ENCODE measurements around the gene GTF2F1. TPM values are rescaled to one million over a fixed set of nuclear protein-coding genes. Genes with fewer than 3 reads are reported as not detected.
A peak's percentile ranks its signal among the peaks of the same experiment; 100 is the strongest.

GTF2F1 gene
- total and polyA plus RNA-seq, 9 of the 15 experiments (the other 6 are each of a cell fraction or from before 2014, with no cell fraction given) = 4.7 to 75.4 (median 68.4) TPM

DNA sequence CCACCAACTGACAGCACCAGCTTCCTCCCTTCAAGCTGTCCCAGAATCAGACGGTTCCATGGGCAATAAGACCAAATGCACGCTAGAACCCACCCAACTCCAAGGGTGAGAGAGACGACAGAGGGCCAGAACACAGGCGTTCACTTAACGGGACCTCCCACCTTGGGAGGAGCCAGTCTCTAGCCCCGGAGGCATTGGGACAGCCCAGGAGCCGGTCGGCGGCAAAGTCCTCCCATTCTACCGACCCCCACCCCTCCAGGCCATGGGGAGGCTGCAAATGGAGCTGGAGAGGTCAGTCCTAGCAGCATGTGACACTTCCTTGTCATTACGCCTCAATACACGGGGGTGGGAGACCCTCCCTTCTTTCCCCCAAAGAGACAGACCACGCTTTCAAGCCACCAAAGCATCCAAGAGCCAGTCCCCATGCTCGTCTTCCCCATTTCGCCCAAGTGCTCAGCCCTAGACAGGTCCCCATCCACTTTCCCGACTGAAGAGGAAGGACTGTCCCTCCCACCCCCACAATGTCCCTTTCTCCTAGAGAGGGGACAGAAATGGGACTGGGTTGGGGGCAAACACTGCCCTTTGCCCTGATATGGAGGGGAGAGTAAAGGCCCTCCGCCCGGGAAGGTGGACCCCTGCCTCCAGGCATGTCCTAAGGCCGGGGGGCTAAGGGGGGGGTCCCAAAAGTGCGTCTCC, 30.7 kb upstream of the GTF2F1 start (continued):
- TF ChIP-seq CUX1 (CRISPR knock-in tag; IDR thresholded peaks at IDR 0.05) (no peak), JUND (IDR thresholded peaks at IDR 0.05; ENCODE audit: borderline replicate concordance, low read depth, low read length) (no peak), JUND (tag; IDR thresholded peaks at IDR 0.05; ENCODE audit: borderline replicate concordance, low read depth, low read length) (no peak), CHD4 (IDR thresholded peaks at IDR 0.05; ENCODE audit: insufficient read depth, insufficient replicate concordance, low read depth, low read length, poor library complexity, severe bottlenecking) (no peak), PHF8 (IDR thresholded peaks at IDR 0.05; ENCODE audit: borderline replicate concordance, low read length) (no peak), ZNF146 (CRISPR knock-in tag; IDR thresholded peaks at IDR 0.05; ENCODE audit: unreplicated experiment) (no peak), ZNF785 (CRISPR knock-in tag; IDR thresholded peaks at IDR 0.05) (no peak), ZNF696 (CRISPR knock-in tag; conservative IDR thresholded peaks at IDR 0.05) (no peak), RUNX1 (IDR thresholded peaks at IDR 0.05; ENCODE audit: low read depth) (no peak), FOXJ2 (tag; IDR thresholded peaks at IDR 0.05) (no peak), HDAC8 (tag; IDR thresholded peaks at IDR 0.05) (no peak), ZNF347 (CRISPR knock-in tag; IDR thresholded peaks at IDR 0.05; ENCODE audit: low read depth) (no peak), ZNF232 (CRISPR knock-in tag; IDR thresholded peaks at IDR 0.05) (no peak), ELF4 (CRISPR knock-in tag; IDR thresholded peaks at IDR 0.05) (peak; percentile 29; the same call in 1 of the 2 replicates), TFAM (CRISPR knock-in tag; conservative IDR thresholded peaks at IDR 0.05) (no peak)
- TF ChIP-seq, protein P1, sequence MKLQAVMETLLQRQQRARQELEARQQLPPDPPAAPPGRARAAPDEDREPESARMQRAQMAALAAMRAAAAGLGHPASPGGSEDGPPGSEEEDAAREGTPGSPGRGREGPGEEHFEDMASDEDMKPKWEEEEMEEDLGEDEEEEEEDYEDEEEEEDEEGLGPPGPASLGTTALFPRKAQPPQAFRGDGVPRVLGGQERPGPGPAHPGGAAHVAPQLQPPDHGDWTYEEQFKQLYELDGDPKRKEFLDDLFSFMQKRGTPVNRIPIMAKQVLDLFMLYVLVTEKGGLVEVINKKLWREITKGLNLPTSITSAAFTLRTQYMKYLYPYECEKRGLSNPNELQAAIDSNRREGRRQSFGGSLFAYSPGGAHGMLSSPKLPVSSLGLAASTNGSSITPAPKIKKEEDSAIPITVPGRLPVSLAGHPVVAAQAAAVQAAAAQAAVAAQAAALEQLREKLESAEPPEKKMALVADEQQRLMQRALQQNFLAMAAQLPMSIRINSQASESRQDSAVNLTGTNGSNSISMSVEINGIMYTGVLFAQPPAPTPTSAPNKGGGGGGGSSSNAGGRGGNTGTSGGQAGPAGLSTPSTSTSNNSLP (IDR thresholded peaks at IDR 0.05; ENCODE audit: borderline replicate concordance, low read depth, low read length) = no peak
- TF ChIP-seq, protein P2, sequence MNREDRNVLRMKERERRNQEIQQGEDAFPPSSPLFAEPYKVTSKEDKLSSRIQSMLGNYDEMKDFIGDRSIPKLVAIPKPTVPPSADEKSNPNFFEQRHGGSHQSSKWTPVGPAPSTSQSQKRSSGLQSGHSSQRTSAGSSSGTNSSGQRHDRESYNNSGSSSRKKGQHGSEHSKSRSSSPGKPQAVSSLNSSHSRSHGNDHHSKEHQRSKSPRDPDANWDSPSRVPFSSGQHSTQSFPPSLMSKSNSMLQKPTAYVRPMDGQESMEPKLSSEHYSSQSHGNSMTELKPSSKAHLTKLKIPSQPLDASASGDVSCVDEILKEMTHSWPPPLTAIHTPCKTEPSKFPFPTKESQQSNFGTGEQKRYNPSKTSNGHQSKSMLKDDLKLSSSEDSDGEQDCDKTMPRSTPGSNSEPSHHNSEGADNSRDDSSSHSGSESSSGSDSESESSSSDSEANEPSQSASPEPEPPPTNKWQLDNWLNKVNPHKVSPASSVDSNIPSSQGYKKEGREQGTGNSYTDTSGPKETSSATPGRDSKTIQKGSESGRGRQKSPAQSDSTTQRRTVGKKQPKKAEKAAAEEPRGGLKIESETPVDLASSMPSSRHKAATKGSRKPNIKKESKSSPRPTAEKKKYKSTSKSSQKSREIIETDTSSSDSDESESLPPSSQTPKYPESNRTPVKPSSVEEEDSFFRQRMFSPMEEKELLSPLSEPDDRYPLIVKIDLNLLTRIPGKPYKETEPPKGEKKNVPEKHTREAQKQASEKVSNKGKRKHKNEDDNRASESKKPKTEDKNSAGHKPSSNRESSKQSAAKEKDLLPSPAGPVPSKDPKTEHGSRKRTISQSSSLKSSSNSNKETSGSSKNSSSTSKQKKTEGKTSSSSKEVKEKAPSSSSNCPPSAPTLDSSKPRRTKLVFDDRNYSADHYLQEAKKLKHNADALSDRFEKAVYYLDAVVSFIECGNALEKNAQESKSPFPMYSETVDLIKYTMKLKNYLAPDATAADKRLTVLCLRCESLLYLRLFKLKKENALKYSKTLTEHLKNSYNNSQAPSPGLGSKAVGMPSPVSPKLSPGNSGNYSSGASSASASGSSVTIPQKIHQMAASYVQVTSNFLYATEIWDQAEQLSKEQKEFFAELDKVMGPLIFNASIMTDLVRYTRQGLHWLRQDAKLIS (CRISPR knock-in tag; IDR thresholded peaks at IDR 0.05) = no peak

Data from K562 (cell line).